Caco-2 (cell line): ENCODE measurements around the gene EFTUD2. TPM values are rescaled to one million over a fixed set of nuclear protein-coding genes. Genes with fewer than 3 reads are reported as not detected.

Experiments
- BruUV-seq: library from RNA; stranded (reverse); fragments of 400-500 nt; replicated peaks from 2 replicates; lab custom pipeline; 2021; lab: Mats Ljungman, UMichigan
- CTCF ChIA-PET: fragments of 300-600 bp; sonication (Branson Sonifier 250); formaldehyde crosslinking; loops from one replicate; lab custom pipeline; 2022; ENCODE audit warnings: antibody characterized with exemption; lab: Charles Lee
- POLR2A ChIA-PET: fragments of 300-600 bp; sonication (Branson Sonifier 250); formaldehyde crosslinking; loops from one replicate; lab custom pipeline; 2022; ENCODE audit warnings: antibody characterized with exemption; lab: Charles Lee
- DNase-seq, 2 experiments: peaks; one replicate each; pipeline versions ENCODE4 v3.0.0 to v3.0.0-alpha.2; 2020 to 2022
- H3K27me3 ChIP-seq: replicated peaks from 2 replicates; pipeline ENCODE4 v1.6.0; 2011; ENCODE audit warnings: low read length; ENCODE audit not compliant: control insufficient read depth, insufficient read depth
- H3K36me3 ChIP-seq: 2 replicates; pipeline ENCODE4 v1.5.1; 2011; ENCODE audit warnings: low read length; ENCODE audit not compliant: control insufficient read depth, insufficient read depth
- H3K4me1 ChIP-seq: fragments of 250-450 bp; sonication (Bioruptor Pico); 2 replicates; pipeline ENCODE4 v1.5.1; 2020; ENCODE audit warnings: mild to moderate bottlenecking
- H3K4me3 ChIP-seq: 2 replicates; pipeline ENCODE4 v1.5.1; 2011; ENCODE audit warnings: low read depth, mild to moderate bottlenecking, control low read depth, low read length
- H3K9me3 ChIP-seq: fragments of 250-450 bp; sonication (Bioruptor Pico); 2 replicates; pipeline ENCODE4 v1.5.1; 2020; ENCODE audit warnings: mild to moderate bottlenecking, moderate library complexity
- H3K27ac Mint-ChIP-seq: one replicate; pipeline ENCODE4 v1.8.0; 2022; ENCODE audit warnings: mixed read lengths; ENCODE audit not compliant: unreplicated experiment
- H3K27me3 Mint-ChIP-seq: one replicate; pipeline ENCODE4 v1.8.0; 2022; ENCODE audit warnings: mixed read lengths; ENCODE audit not compliant: insufficient read depth, unreplicated experiment
- H3K36me3 Mint-ChIP-seq: one replicate; pipeline ENCODE4 v1.8.0; 2022; ENCODE audit warnings: mild to moderate bottlenecking, mixed read lengths; ENCODE audit not compliant: insufficient read depth, unreplicated experiment
- H3K4me1 Mint-ChIP-seq: one replicate; pipeline ENCODE4 v1.8.0; 2022; ENCODE audit warnings: low read depth, mixed read lengths; ENCODE audit not compliant: unreplicated experiment
- H3K4me3 Mint-ChIP-seq: one replicate; pipeline ENCODE4 v1.8.0; 2022; ENCODE audit warnings: mild to moderate bottlenecking, moderate library complexity, mixed read lengths; ENCODE audit not compliant: unreplicated experiment
- H3K9me3 Mint-ChIP-seq: one replicate; pipeline ENCODE4 v1.8.0; 2022; ENCODE audit warnings: mixed read lengths; ENCODE audit not compliant: unreplicated experiment
- CTCF ChIP-seq, 2 experiments: fragments of 200-600 bp in 1 of 2; IDR thresholded peaks; 1 replicate in 1 of 2; 2 replicates in 1 of 2; pipeline versions ENCODE4 v1.5.1 to v1.8.0; 2011 to 2022; ENCODE audit warnings: antibody characterized with exemption in 1 of 2, control low read depth in 1 of 2, inconsistent platforms in 1 of 2, low read depth in 1 of 2, low read length in 1 of 2, mild to moderate bottlenecking in 1 of 2, moderate library complexity in 1 of 2; ENCODE audit not compliant: insufficient read depth in 1 of 2, severe bottlenecking in 1 of 2, unreplicated experiment in 1 of 2
- intact Hi-C: fragments of 100-400 bp; cut with micrococcal nuclease; formaldehyde crosslinking; loops from one replicate; pipeline ENCODE4 v1.10.0; 2022; ENCODE audit not compliant: unreplicated experiment
- total RNA-seq: library from RNA; stranded (reverse); gene quantifications from 2 replicates; pipeline ENCODE4 v1.2.3, GENCODE V29; 2022

The EFTUD2 gene
- total RNA-seq, 1 experiment from 2014 or later = 175 TPM

- Histone ChIP-seq H3K4me1 (no peaks in the 10 kb centered on the region), H3K27me3 (no peaks in the 10 kb centered on the region), H3K4me3 (no peak overlapping the region), H3K9me3 (no peaks in the 10 kb centered on the region), H3K36me3 (peaks cover 7% of the 10 kb centered on the region)
- no peaks in the 10 kb centered on the region for H3K27me3 Mint-ChIP-seq
- H3K36me3 Mint-ChIP-seq = peaks cover 83% of the 10 kb centered on the region
- intact Hi-C loops = no loop called here
- DNase-seq = no peak
- H3K27ac Mint-ChIP-seq = no peak overlapping the region
- H3K9me3 Mint-ChIP-seq = no peaks in the 10 kb centered on the region
- ChIA-PET CTCF (no interaction called here), POLR2A (interaction anchor here (0.6 kb wide), 1 partner anchor 42 kb away, joined by 4 read pairs; no protein-coding TSS in a partner anchor)
- BruUV-seq = no TSS peak
- H3K4me1 Mint-ChIP-seq = no peaks in the 10 kb centered on the region
- H3K4me3 Mint-ChIP-seq = no peak overlapping the region
- no peak for TF ChIP-seq CTCF (IDR thresholded peaks at IDR 0.05; ENCODE audit: insufficient read depth in 1 of 2, low read depth in 1 of 2, low read length in 1 of 2, severe bottlenecking in 1 of 2, unreplicated experiment in 1 of 2)
Measured at GRCh38 chr17:44932787-44933097, 33.5 kb upstream of the EFTUD2 start.

- no peaks in the 10 kb centered on the region for H3K4me1 Mint-ChIP-seq
- no peak overlapping the region for H3K4me3 ChIP-seq
- no peaks in the 10 kb centered on the region for H3K27me3 Mint-ChIP-seq
- no peaks in the 10 kb centered on the region for H3K4me1 ChIP-seq
- no TSS peak for BruUV-seq
- no peak overlapping the region for H3K4me3 Mint-ChIP-seq
- no peaks in the 10 kb centered on the region for H3K9me3 ChIP-seq
- H3K36me3 ChIP-seq = peaks cover 8% of the 10 kb centered on the region
- ChIA-PET CTCF (interaction anchor here (0.6 kb wide), 1 partner anchor 568 kb away, joined by 5 read pairs; no protein-coding TSS in a partner anchor), POLR2A (interaction anchor here (0.6 kb wide), 1 partner anchor 42 kb away, joined by 4 read pairs; no protein-coding TSS in a partner anchor)
- intact Hi-C loops = no loop called here
- H3K27ac Mint-ChIP-seq = no peak overlapping the region
- TF ChIP-seq CTCF (IDR thresholded peaks at IDR 0.05; ENCODE audit: insufficient read depth in 1 of 2, low read depth in 1 of 2, low read length in 1 of 2, severe bottlenecking in 1 of 2, unreplicated experiment in 1 of 2) = no peak
- DNase-seq = no peak
- no peaks in the 10 kb centered on the region for H3K27me3 ChIP-seq
- H3K36me3 Mint-ChIP-seq = peaks cover 85% of the 10 kb centered on the region
- H3K9me3 Mint-ChIP-seq = no peaks in the 10 kb centered on the region
Measured at GRCh38 chr17:44932096-44932786, 33.0 kb upstream of the EFTUD2 start.

GRCh38 chr17:44931376-44931775, 32.1 kb upstream of the EFTUD2 start:
- no TSS peak for BruUV-seq
- DNase-seq = peak in 1 of 2 experiments; percentile 18
- H3K36me3 ChIP-seq = peaks cover 8% of the 10 kb centered on the region
- no peaks in the 10 kb centered on the region for H3K9me3 Mint-ChIP-seq
- H3K36me3 Mint-ChIP-seq = peaks cover 79% of the 10 kb centered on the region
- no peak overlapping the region for H3K4me3 Mint-ChIP-seq
- TF ChIP-seq CTCF (IDR thresholded peaks at IDR 0.05; ENCODE audit: insufficient read depth in 1 of 2, low read depth in 1 of 2, low read length in 1 of 2, severe bottlenecking in 1 of 2, unreplicated experiment in 1 of 2) = no peak
- H3K27me3 Mint-ChIP-seq = no peaks in the 10 kb centered on the region
- H3K9me3 ChIP-seq = no peaks in the 10 kb centered on the region
- CTCF ChIA-PET = interaction anchor here (1.0 kb wide), 1 partner anchor 11 kb away, joined by 3 read pairs; no protein-coding TSS in a partner anchor
- no peaks in the 10 kb centered on the region for H3K4me1 Mint-ChIP-seq
- POLR2A ChIA-PET = no interaction called here
- H3K27me3 ChIP-seq = no peaks in the 10 kb centered on the region
- no peak overlapping the region for H3K4me3 ChIP-seq
- intact Hi-C loops = no loop called here
- H3K27ac Mint-ChIP-seq = no peak overlapping the region
- no peaks in the 10 kb centered on the region for H3K4me1 ChIP-seq
